Tibial nerve (tissue), 4 donors: ENCODE measurements around the gene METRNL.

Experiments
- EP300 ChIP-seq, 2 donors: sonication (generic); formaldehyde crosslinking; IDR thresholded peaks; one replicate each; pipeline ENCODE4 v1.6.1; 2017; ENCODE audit warnings: antibody characterized with exemption in 2 of 2, mild to moderate bottlenecking in 1 of 2
- TF ChIP-seq, protein P1 (sequence below), 5 experiments: fragments of 200-600 bp in 3 of 5; fragments of 450-650 bp in 2 of 5; sonication (generic) in 3 of 5; IDR thresholded peaks; one replicate each; pipeline ENCODE4 v1.5.1; 2016 to 2019; ENCODE audit warnings: antibody characterized with exemption in 5 of 5, mild to moderate bottlenecking in 3 of 5, moderate library complexity in 2 of 5

DNA sequence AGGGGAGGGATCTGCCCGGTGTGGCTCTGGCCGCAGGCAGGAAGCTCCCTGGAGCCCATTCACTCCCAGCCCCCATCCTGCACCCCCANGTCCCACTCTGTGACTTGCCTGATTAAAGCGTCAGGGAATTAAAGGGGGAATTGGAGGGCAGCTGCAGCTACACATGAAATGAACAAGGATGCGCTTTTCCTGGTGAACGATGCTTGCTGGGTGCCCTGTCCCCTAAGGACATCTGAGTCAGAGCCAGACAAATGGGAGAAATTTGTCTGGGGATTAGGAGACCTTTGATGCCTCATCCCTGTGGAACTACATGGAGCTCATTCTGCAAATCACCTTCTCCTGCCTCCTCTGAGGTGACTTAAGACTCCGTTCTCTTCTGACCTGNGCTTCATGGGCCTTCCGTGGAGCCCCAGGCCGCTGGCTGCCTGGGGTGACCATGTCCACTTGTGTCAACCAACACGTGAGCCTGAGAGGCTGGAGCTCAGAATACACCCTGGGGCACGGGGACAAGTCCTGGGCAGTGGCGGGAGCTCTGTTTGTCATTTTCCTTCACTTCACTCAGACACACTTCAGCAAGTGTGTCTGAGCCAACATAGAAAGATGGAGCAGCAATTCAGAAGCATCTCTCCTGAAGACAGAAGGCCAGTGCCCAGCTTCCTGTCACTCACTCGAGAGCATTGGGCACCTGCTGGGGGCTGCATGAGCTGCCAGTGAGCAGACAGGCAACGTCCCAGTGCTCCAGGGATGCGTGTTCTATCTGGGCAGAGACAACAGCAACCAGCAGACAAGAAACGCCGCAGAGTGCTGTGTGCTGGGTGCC lies 54.1 kb downstream of the METRNL start:
- no peak for TF ChIP-seq EP300 (IDR thresholded peaks at IDR 0.05)
- TF ChIP-seq, protein P1, sequence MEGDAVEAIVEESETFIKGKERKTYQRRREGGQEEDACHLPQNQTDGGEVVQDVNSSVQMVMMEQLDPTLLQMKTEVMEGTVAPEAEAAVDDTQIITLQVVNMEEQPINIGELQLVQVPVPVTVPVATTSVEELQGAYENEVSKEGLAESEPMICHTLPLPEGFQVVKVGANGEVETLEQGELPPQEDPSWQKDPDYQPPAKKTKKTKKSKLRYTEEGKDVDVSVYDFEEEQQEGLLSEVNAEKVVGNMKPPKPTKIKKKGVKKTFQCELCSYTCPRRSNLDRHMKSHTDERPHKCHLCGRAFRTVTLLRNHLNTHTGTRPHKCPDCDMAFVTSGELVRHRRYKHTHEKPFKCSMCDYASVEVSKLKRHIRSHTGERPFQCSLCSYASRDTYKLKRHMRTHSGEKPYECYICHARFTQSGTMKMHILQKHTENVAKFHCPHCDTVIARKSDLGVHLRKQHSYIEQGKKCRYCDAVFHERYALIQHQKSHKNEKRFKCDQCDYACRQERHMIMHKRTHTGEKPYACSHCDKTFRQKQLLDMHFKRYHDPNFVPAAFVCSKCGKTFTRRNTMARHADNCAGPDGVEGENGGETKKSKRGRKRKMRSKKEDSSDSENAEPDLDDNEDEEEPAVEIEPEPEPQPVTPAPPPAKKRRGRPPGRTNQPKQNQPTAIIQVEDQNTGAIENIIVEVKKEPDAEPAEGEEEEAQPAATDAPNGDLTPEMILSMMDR (IDR thresholded peaks at IDR 0.05) = no peak
